Endodermal cell (in vitro differentiated cells): ENCODE data around the gene CLCN5. TPM values are rescaled to one million over a fixed set of nuclear protein-coding genes. Genes with fewer than 3 reads are reported as not detected.

Source experiments
- DNase-seq: peaks from one replicate; pipeline ENCODE4 v3.0.0-alpha.2; 2017
- H3K27ac ChIP-seq: 2 replicates; pipeline ENCODE4 v1.5.1; 2013; ENCODE audit warnings: mild to moderate bottlenecking, low read depth, low read length, moderate library complexity
- H3K27me3 ChIP-seq: 2 replicates; pipeline ENCODE4 v1.6.1; 2013; ENCODE audit warnings: mild to moderate bottlenecking, low read length, moderate library complexity; ENCODE audit not compliant: insufficient read depth, control insufficient read depth, poor library complexity, severe bottlenecking
- H3K36me3 ChIP-seq: 2 replicates; pipeline ENCODE4 v1.7.0; 2013; ENCODE audit warnings: mild to moderate bottlenecking, low read length, moderate library complexity; ENCODE audit not compliant: control insufficient read depth, insufficient read depth
- H3K4me1 ChIP-seq: one replicate; pipeline ENCODE4 v1.7.0; 2013; ENCODE audit warnings: low read length; ENCODE audit not compliant: control insufficient read depth, insufficient read depth
- H3K4me3 ChIP-seq: 2 replicates; pipeline ENCODE4 v1.5.1; 2013; ENCODE audit warnings: mild to moderate bottlenecking, low read length, moderate library complexity
- H3K9ac ChIP-seq: 2 replicates; pipeline ENCODE4 v1.6.1; 2013; ENCODE audit warnings: mild to moderate bottlenecking, low read length, moderate library complexity; ENCODE audit not compliant: poor library complexity, severe bottlenecking; ENCODE audit errors: extremely low read depth
- H3K9me3 ChIP-seq: 2 replicates; pipeline ENCODE4 v1.6.1; 2013; ENCODE audit warnings: mild to moderate bottlenecking, low read length, moderate library complexity; ENCODE audit not compliant: control insufficient read depth
- H3K27ac Mint-ChIP-seq: 2 replicates; pipeline ENCODE4 v1.8.0; 2020; ENCODE audit warnings: mixed read lengths
- H3K27me3 Mint-ChIP-seq: 2 replicates; pipeline ENCODE4 v1.8.0; 2021; ENCODE audit warnings: mild to moderate bottlenecking, mixed read lengths; ENCODE audit not compliant: insufficient read depth
- H3K36me3 Mint-ChIP-seq: 2 replicates; pipeline ENCODE4 v1.8.0; 2020; ENCODE audit warnings: low read depth, mixed read lengths
- H3K4me1 Mint-ChIP-seq: 2 replicates; pipeline ENCODE4 v1.8.0; 2020; ENCODE audit warnings: mixed read lengths
- H3K4me3 Mint-ChIP-seq: 2 replicates; pipeline ENCODE4 v1.8.0; 2020; ENCODE audit warnings: mild to moderate bottlenecking, moderate library complexity, mixed read lengths
- H3K9me3 Mint-ChIP-seq: 2 replicates; pipeline ENCODE4 v1.8.0; 2020; ENCODE audit warnings: mild to moderate bottlenecking, mixed read lengths
- CTCF ChIP-seq: fragments of 200-600 bp; sonication (generic); conservative IDR thresholded peaks from 2 replicates; pipeline ENCODE4 v1.5.0; 2021; ENCODE audit warnings: antibody characterized with exemption, mild to moderate bottlenecking
- WGBS, 2 experiments: methylation state at CpG; one replicate each; pipeline versions ENCODE4 v1.1.5 to v1.1.7; 2013; ENCODE audit warnings: missing lambda C conversion rate in 2 of 2, mixed read lengths in 1 of 2; ENCODE audit not compliant: insufficient coverage in 1 of 2, insufficient read length in 1 of 2; 5-methylcytosine and 5-hydroxymethylcytosine counted together
- total RNA-seq, 2 donors: library from RNA; stranded (reverse); fragmentation: NEBNext Ultra II Directional in 1 of 2; extraction: Animal tissue kit (Norgen Biotek cat#: 25700) in 1 of 2; gene quantifications; 2 replicates in 1 of 2; 3 replicates in 1 of 2; pipeline ENCODE4 v1.2.1, GENCODE V29; 2021

CLCN5 gene
- total RNA-seq, 2 donors from 2014 or later: 12.9 to 18.9 TPM

DNA sequence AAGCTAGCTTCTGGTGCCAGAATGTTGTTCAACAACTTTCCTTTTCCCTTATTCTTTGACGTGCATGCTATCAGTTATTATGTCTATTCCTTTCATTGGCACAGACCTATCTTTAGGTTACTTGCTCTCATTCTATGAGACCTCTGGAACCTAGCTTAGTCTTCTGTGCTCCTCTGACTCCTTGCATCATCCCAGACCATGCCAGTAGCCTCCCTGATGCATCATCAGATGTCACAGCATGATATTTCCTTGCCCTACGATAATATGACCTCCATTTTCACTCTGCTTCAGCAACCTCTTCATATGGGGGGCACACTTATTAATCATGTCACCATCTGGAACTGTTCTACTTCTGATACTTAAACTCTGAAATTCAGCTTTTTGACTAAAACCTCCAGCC is 37.2 kb downstream of the CLCN5 start:
- no peaks in the 10 kb centered on the region for H3K4me1 ChIP-seq
- no peaks in the 10 kb centered on the region for H3K36me3 ChIP-seq
- 82 to 100% methylated on average over 2 of the region's 2 CpGs for WGBS, 2 experiments
- TF ChIP-seq CTCF: no peak
- DNase-seq: no peak
- H3K9ac ChIP-seq: no peak overlapping the region
- no peak overlapping the region for H3K27ac ChIP-seq
- Mint-ChIP-seq H3K4me1 (no peaks in the 10 kb centered on the region), H3K4me3 (no peak overlapping the region), H3K27me3 (no peaks in the 10 kb centered on the region), H3K9me3 (peaks cover 18% of the 10 kb centered on the region), H3K36me3 (no peaks in the 10 kb centered on the region), H3K27ac (no peak overlapping the region)
- no peak overlapping the region for H3K4me3 ChIP-seq
- no peaks in the 10 kb centered on the region for H3K27me3 ChIP-seq
- H3K9me3 ChIP-seq: no peaks in the 10 kb centered on the region

- Mint-ChIP-seq H3K9me3 (peaks cover 17% of the 10 kb centered on the region), H3K4me1 (no peaks in the 10 kb centered on the region), H3K27me3 (no peaks in the 10 kb centered on the region), H3K36me3 (no peaks in the 10 kb centered on the region), H3K4me3 (no peak overlapping the region), H3K27ac (no peak overlapping the region)
- no peak overlapping the region for H3K9ac ChIP-seq
- H3K27ac ChIP-seq: no peak overlapping the region
- H3K4me1 ChIP-seq: no peaks in the 10 kb centered on the region
- H3K36me3 ChIP-seq: no peaks in the 10 kb centered on the region
- TF ChIP-seq CTCF: no peak
- H3K4me3 ChIP-seq: no peak overlapping the region
- no peak for DNase-seq
- no peaks in the 10 kb centered on the region for H3K9me3 ChIP-seq
- WGBS, 2 experiments: 50% methylated on average over 1 of the region's 1 CpG; no CpG with 5 or more reads in 1 of the 2 experiments
- no peaks in the 10 kb centered on the region for H3K27me3 ChIP-seq
These were observed 37.7 kb downstream of the CLCN5 start for GRCh38 chrX:49960061-49960460.

DNA sequence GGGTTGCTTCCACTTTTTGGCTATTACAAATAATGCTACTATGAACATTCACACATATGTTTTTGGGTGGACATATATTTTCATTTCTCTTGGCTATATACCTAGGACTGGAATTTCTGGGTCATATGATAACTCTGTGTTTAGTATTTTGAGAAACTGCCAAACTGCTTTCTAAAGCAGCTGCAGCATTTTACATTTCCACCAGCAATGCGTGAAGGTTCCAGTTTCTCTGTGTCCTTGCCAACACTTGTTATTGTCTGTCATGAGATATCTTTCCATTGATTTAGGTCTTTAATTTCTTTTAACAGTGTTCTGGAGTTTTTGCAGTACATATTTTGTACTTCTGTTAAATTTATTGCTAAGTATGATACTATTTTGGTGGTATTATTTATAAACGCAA is 48.3 kb downstream of the CLCN5 start:
- H3K36me3 ChIP-seq: no peaks in the 10 kb centered on the region
- no peaks in the 10 kb centered on the region for H3K27me3 ChIP-seq
- no peak for DNase-seq
- no peaks in the 10 kb centered on the region for H3K4me1 ChIP-seq
- H3K36me3 Mint-ChIP-seq: no peaks in the 10 kb centered on the region
- H3K9ac ChIP-seq: no peak overlapping the region
- no peak overlapping the region for H3K4me3 ChIP-seq
- no peak overlapping the region for H3K27ac ChIP-seq
- H3K27me3 Mint-ChIP-seq: peaks cover 2% of the 10 kb centered on the region
- TF ChIP-seq CTCF: no peak
- no peak overlapping the region for H3K27ac Mint-ChIP-seq
- no peak overlapping the region for H3K4me3 Mint-ChIP-seq
- H3K9me3 ChIP-seq: no peaks in the 10 kb centered on the region
- peaks cover 41% of the 10 kb centered on the region for H3K9me3 Mint-ChIP-seq
- no CpG with 5 or more reads among the region's 2 CpGs for WGBS, 2 experiments
- H3K4me1 Mint-ChIP-seq: no peaks in the 10 kb centered on the region
